BJ (cell line): ENCODE measurements around the gene STK31. TPM values are rescaled to one million over a fixed set of nuclear protein-coding genes. Genes with fewer than 3 reads are reported as not detected.
"Not testable (repeated sequence)": the region's sequence is repeated elsewhere in the genome, so short reads cannot be mapped to it uniquely, and the experiment has no call there.

ENCODE experiments used
- CTCF ChIA-PET: fragments of 350-600 bp; formaldehyde crosslinking; extraction: SDS; loops from one replicate; lab custom pipeline; 2021; ENCODE audit warnings: antibody characterized with exemption, inconsistent platforms; lab: Yijun Ruan, JAX
- POLR2A ChIA-PET: fragments of 300-600 bp; sonication (Branson Sonifier 250); formaldehyde crosslinking; extraction: SDS; loops from one replicate; lab custom pipeline; 2021; ENCODE audit warnings: antibody characterized with exemption; lab: Charles Lee
- DNase-seq: peaks from one replicate; pipeline ENCODE4 v3.0.0-alpha.2; 2011; ENCODE audit warnings: low read depth
- H3K27me3 ChIP-seq: 2 replicates; pipeline ENCODE4 v1.6.0; 2011; ENCODE audit warnings: low read length; ENCODE audit not compliant: control insufficient read depth, insufficient read depth
- H3K36me3 ChIP-seq: 2 replicates; pipeline ENCODE4 v1.5.1; 2011; ENCODE audit warnings: low read length; ENCODE audit not compliant: control insufficient read depth, insufficient read depth
- H3K4me3 ChIP-seq: 2 replicates; pipeline ENCODE4 v1.5.1; 2011; ENCODE audit warnings: low read depth, mild to moderate bottlenecking, control low read depth, low read length
- CTCF ChIP-seq: IDR thresholded peaks from 2 replicates; pipeline ENCODE4 v1.5.1; 2011; ENCODE audit warnings: low read depth, mild to moderate bottlenecking, control low read depth, inconsistent platforms, low read length, moderate library complexity; ENCODE audit not compliant: insufficient read depth
- polyA plus RNA-seq: library from polyadenylated mRNA; depleted of rRNA; stranded (reverse); fragments of >200 nt; gene quantifications from 2 replicates; pipeline ENCODE4 v1.2.3, GENCODE V29; 2011; rRNA removed

Gene STK31
- polyA plus RNA-seq, 1 experiment = not detected

DNA sequence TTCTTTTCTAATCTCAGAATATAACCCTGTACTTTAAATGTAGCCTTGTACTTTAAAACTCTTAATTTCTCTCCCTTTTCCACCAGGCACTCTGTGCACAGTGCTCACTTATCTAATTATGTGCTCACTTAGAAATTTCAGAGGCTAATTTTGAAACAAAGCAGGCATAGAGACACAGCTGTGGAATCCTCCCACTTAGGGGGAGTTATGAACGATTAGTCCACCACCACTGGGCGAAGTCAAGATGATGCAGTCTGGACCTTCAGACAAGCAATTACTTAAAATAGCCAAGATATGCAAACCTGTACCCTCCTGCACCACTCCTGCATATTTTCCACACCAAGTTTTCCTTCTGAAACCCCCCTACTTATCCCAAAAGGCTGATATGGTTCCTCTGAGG lies 143.0 kb downstream of the STK31 start:
- no peak for DNase-seq
- no peak for TF ChIP-seq CTCF
- CTCF ChIA-PET = no interaction called here

GRCh38 chr7:23863209-23863787 lies 153.3 kb downstream of the STK31 start:
- Histone ChIP-seq H3K27me3 (no peaks in the 10 kb centered on the region), H3K4me3 (no peak overlapping the region), H3K36me3 (no peaks in the 10 kb centered on the region)
- no peak for DNase-seq
- ChIA-PET CTCF (interaction anchor here (0.7 to 3.6 kb wide), 6 partner anchors 76 to 518 kb away, joined by 3 to 18 read pairs (median 4); no protein-coding TSS in a partner anchor), POLR2A (no interaction called here)
- TF ChIP-seq CTCF = peak; percentile 78

More for the DNA sequence above, 143.0 kb downstream of the STK31 start:
- POLR2A ChIA-PET = no interaction called here
- H3K36me3 ChIP-seq = no peaks in the 10 kb centered on the region
- no peak overlapping the region for H3K4me3 ChIP-seq
- H3K27me3 ChIP-seq = no peaks in the 10 kb centered on the region

- CTCF ChIA-PET = interaction anchor here (0.9 to 3.6 kb wide), 3 partner anchors 25 to 802 kb away, joined by 3 to 18 read pairs (median 3); no protein-coding TSS in a partner anchor
- Histone ChIP-seq H3K4me3 (no peak overlapping the region), H3K27me3 (no peaks in the 10 kb centered on the region), H3K36me3 (no peaks in the 10 kb centered on the region)
- TF ChIP-seq CTCF = no peak
- no peak for DNase-seq
- POLR2A ChIA-PET = no interaction called here
Measured at GRCh38 chr7:23864973-23865372, 155.0 kb downstream of the STK31 start.

DNA sequence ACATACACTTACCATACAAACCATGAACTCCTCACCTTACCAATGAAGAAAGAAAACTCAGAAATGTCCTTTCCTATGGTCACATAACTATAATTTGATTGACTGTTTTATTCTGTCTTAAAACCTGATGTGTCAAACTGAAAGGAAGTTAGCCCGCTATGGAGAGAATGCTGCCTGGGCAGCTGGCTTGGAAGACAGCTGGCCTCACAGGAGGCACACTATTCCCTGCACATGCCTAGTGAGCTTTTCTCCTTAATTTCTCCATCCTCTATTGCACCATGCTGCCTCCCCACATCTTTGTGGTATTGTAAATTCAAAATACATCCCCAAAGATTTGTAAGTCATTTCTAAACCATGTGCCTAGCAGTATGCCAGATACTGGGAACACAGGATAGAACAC lies 163.3 kb downstream of the STK31 start:
- Histone ChIP-seq H3K36me3 (no peaks in the 10 kb centered on the region), H3K27me3 (no peaks in the 10 kb centered on the region), H3K4me3 (no peak overlapping the region)
- DNase-seq = no peak
- CTCF ChIA-PET = no interaction called here
- no peak for TF ChIP-seq CTCF
- POLR2A ChIA-PET = no interaction called here

DNA sequence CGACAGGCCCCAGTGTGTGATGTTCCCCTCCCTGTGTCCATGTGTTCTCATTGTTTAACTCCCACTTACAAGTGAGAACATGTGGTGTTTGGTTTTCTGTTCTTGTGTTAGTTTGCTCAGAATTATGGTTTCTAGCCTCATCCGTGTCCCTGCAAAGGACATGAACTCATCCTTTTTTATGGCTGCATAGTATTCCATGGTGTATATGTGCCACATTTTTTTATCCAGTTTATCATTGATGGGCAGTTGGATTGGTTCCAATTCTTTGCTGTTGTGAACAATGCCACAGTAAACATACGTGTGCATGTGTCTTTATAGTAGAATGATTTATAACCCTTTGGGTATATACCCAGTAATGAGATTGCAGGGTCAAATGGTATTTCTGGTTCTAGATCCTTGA lies 166.5 kb downstream of the STK31 start:
- POLR2A ChIA-PET, H3K4me3 ChIP-seq, DNase-seq, H3K36me3 ChIP-seq, CTCF ChIA-PET, H3K27me3 ChIP-seq: not testable (repeated sequence)

Other genes starting within 250 kb of the STK31 start
- 13.4 and 14.4 TPM in 2 replicates for gene IGF2BP3, start 239.7 kb upstream of the STK31 start, polyA plus RNA-seq
- gene TRA2A, start 178.2 kb upstream of the STK31 start, polyA plus RNA-seq = 29.3 and 56.2 TPM in 2 replicates
- gene CCDC126, start 112.8 kb upstream of the STK31 start, polyA plus RNA-seq = 2.4 and 5.0 TPM in 2 replicates
- 1.1 TPM in 2 replicates for gene FAM221A, start 30.0 kb upstream of the STK31 start, polyA plus RNA-seq